Measurements from ENCODE around the gene ARID3B.

DNA sequence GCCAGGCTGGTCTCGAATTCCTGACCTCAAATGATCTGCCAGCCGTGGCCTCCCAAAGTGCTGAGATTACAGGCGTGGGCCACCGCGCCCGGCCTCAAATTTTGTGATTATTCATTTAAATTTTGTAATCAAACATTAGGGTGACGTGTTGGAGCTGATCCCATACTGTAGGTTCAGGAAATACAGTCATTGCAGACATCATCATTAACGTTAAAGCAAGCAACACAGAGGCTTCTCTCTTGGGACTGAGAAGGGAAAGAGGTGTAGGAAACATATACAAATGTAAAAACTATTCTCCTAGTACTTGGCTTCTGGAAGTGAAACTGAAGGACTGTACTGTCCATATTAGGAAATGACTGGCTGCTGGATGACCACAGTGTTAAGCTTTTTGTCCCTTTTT is 11.1 kb upstream of the ARID3B start:
- TF ChIP-seq, protein P1, sequence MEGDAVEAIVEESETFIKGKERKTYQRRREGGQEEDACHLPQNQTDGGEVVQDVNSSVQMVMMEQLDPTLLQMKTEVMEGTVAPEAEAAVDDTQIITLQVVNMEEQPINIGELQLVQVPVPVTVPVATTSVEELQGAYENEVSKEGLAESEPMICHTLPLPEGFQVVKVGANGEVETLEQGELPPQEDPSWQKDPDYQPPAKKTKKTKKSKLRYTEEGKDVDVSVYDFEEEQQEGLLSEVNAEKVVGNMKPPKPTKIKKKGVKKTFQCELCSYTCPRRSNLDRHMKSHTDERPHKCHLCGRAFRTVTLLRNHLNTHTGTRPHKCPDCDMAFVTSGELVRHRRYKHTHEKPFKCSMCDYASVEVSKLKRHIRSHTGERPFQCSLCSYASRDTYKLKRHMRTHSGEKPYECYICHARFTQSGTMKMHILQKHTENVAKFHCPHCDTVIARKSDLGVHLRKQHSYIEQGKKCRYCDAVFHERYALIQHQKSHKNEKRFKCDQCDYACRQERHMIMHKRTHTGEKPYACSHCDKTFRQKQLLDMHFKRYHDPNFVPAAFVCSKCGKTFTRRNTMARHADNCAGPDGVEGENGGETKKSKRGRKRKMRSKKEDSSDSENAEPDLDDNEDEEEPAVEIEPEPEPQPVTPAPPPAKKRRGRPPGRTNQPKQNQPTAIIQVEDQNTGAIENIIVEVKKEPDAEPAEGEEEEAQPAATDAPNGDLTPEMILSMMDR (IDR thresholded peaks at IDR 0.05) = no peak
- TF ChIP-seq EZH2 (IDR thresholded peaks at IDR 0.05) = no peak
- no peak for TF ChIP-seq EZH2phosphoT487 (IDR thresholded peaks at IDR 0.05)
